Measurements from ENCODE around the gene MAP7D2.

- TF ChIP-seq CTCF (IDR thresholded peaks at IDR 0.05) (no peak), POLR2A (IDR thresholded peaks at IDR 0.05) (no peak)
These were observed 63.2 kb downstream of the MAP7D2 start for GRCh38 chrX:20053537-20053936.
